HG02970 (cell line): ENCODE results near the gene KCNJ1.

ENCODE experiments used
- ATAC-seq: cut with Tn5 transposase; IDR thresholded peaks from one replicate; pipeline ENCODE4 v1.9.1; 2021; ENCODE audit warnings: mild to moderate bottlenecking, moderate library complexity, moderate number of reproducible peaks; ENCODE audit not compliant: unreplicated experiment, low FRiP score

Gene KCNJ1

GRCh38 chr11:128902515-128903066 is 35.5 kb upstream of the KCNJ1 start:
- ATAC-seq, result no peak

- no peak for ATAC-seq
Measured at GRCh38 chr11:128901653-128902514, 34.8 kb upstream of the KCNJ1 start.

GRCh38 chr11:128900468-128900867 is 33.4 kb upstream of the KCNJ1 start:
- ATAC-seq, result no peak

GRCh38 chr11:128898580-128899344 is 31.7 kb upstream of the KCNJ1 start:
- ATAC-seq, result no peak

- no peak for ATAC-seq
Measured at GRCh38 chr11:128897826-128898225, 30.7 kb upstream of the KCNJ1 start.

GRCh38 chr11:128896356-128896755 is 29.3 kb upstream of the KCNJ1 start:
- ATAC-seq, result no peak

- ATAC-seq, result no peak
Measured at GRCh38 chr11:128895526-128895925, 28.4 kb upstream of the KCNJ1 start.

GRCh38 chr11:128894685-128895084 is 27.6 kb upstream of the KCNJ1 start:
- ATAC-seq, result no peak

- ATAC-seq, result no peak
Measured at GRCh38 chr11:128894286-128894681, 27.2 kb upstream of the KCNJ1 start.

- no peak for ATAC-seq
Measured at GRCh38 chr11:128893578-128894285, 26.6 kb upstream of the KCNJ1 start.

- no peak for ATAC-seq
Measured at GRCh38 chr11:128892866-128893565, 25.9 kb upstream of the KCNJ1 start.

- ATAC-seq, result no peak
Measured at GRCh38 chr11:128891913-128892398, 24.9 kb upstream of the KCNJ1 start.

GRCh38 chr11:128890543-128891368 is 23.7 kb upstream of the KCNJ1 start, which contains the start of gene KCNJ5:
Gene KCNJ5, plus strand, starts transcription at chr11:128891356. Its CDS starts 19,918 bp downstream, at chr11:128911274.
- no peak for ATAC-seq

- ATAC-seq, result no peak
Measured at GRCh38 chr11:128890216-128890542, 23.1 kb upstream of the KCNJ1 start.

- no peak for ATAC-seq
Measured at GRCh38 chr11:128889657-128890213, 22.6 kb upstream of the KCNJ1 start.

- no peak for ATAC-seq
Measured at GRCh38 chr11:128888034-128888985, 21.2 kb upstream of the KCNJ1 start.

GRCh38 chr11:128886406-128887124 is 19.5 kb upstream of the KCNJ1 start:
- ATAC-seq, result no peak
